ENCODE results near the gene SWI5.
A peak's percentile ranks its signal among the peaks of the same experiment; 100 is the strongest.
"Not testable (repeated sequence)": the region's sequence is repeated elsewhere in the genome, so short reads cannot be mapped to it uniquely, and the experiment has no call there.

The SWI5 gene

DNA sequence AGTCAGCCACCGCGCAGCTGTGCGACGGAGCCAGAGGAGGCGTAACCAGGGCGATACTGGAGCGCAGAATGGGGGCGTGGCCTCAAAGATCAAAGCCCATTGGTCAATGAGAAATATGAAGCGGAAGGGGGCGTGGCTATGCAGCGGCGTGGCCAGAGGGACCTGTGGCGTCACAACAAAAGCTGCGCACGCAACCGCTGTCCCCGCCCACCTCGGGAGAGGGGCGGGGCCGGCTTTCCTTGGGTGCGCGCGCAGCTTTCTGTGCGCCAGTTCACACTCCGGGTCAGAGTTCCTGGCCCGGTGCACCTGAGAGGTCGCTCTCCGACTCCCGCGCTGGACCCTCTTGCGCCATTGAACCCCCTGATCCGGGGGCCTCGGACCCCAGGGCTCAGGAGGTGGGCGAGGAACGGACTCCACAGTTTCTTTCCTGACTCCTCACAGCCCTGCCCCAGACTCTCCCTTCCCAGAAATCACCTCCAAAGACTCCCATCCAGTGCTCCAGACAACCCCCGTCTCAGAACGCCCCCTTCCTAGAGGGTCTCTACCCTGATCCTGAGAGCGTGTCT is at the start of gene SWI5:
Gene SWI5, plus strand, starts transcription at position 269 of the 566 bp plus-strand sequence.
- H3K9me3 ChIP-seq (ENCODE audit: control insufficient read depth in 5 of 5, low read length in 5 of 5) = no peaks in the 10 kb centered on the region
- H3K9ac ChIP-seq (ENCODE audit: low read length in 5 of 5) = peak within 1 kb of the TSS; percentile 66 to 92 (median 90)
- no peaks in the 10 kb centered on the region for H3K27me3 ChIP-seq (ENCODE audit: control insufficient read depth in 5 of 5, insufficient read depth in 4 of 5, low read length in 5 of 5)
- H3K4me1 ChIP-seq (ENCODE audit: control insufficient read depth in 5 of 5, insufficient read depth in 5 of 5, low read length in 5 of 5) = peaks cover 1 to 42% (median 31%) of the 10 kb centered on the region in 5 donors
- peak within 1 kb of the TSS; percentile 80 for H3K27ac ChIP-seq (ENCODE audit: low read depth, low read length)
- peak within 1 kb of the TSS; percentile 85 to 97 (median 88) for H3K4me3 ChIP-seq (ENCODE audit: low read depth in 1 of 5, low read length in 5 of 5)
- H3K36me3 ChIP-seq (ENCODE audit: control insufficient read depth in 5 of 5, insufficient read depth in 5 of 5, low read length in 5 of 5) = peaks cover 0 to 21% (median 19%) of the 10 kb centered on the region in 5 donors

DNA sequence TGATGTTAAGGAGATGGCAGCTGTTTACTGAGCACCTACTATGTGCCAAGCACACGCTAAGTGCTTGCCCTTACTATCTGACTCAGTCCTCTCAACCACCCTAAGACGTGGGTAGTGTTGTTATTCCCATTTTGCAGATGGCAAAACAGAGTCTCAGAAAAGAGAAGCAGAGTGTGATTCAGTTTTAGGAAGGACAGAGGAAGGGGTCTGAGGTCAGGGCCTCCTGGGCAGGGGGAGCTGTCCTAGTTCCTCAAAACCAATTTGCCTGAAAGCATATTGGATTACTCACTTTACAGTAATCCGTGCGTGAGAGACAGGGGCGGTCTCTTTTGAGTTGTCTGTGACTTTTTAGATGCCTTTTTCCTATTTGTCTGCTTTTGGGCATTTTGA is 49.7 kb upstream of the SWI5 start:
- Histone ChIP-seq H3K4me1 (ENCODE audit: control insufficient read depth in 5 of 5, insufficient read depth in 5 of 5, low read length in 5 of 5) (no peaks in the 10 kb centered on the region), H3K4me3 (ENCODE audit: low read depth in 1 of 5, low read length in 5 of 5) (no peak overlapping the region), H3K27me3 (ENCODE audit: control insufficient read depth in 5 of 5, insufficient read depth in 4 of 5, low read length in 5 of 5) (no peaks in the 10 kb centered on the region), H3K27ac (ENCODE audit: low read depth, low read length) (no peak overlapping the region), H3K9ac (ENCODE audit: low read length in 5 of 5) (no peak overlapping the region), H3K9me3 (ENCODE audit: control insufficient read depth in 5 of 5, low read length in 5 of 5) (no peaks in the 10 kb centered on the region), H3K36me3 (ENCODE audit: control insufficient read depth in 5 of 5, insufficient read depth in 5 of 5, low read length in 5 of 5) (peaks cover 0 to 18% (median 14%) of the 10 kb centered on the region in 5 donors)

DNA sequence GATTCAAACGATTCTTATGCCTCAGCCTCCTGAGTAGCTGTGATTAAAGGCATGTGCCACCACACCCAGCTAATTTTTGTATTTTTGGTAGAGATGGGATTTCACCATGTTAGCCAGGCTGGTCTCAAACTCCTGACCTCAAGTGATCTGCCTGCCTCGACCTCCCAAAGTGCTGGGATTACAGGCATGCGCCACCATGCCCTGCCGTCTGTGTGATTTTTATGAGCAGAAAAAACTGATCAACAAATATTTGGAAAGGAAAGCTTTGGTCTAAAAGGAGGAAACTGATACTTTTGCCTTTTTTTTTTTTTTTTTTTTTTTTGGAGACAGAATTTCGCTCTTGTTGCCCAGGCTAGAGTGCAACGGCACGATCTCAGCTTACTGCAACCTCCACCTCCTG is 45.2 kb upstream of the SWI5 start:
- not testable (repeated sequence) for H3K9ac ChIP-seq (ENCODE audit: low read length in 5 of 5); H3K27ac ChIP-seq (ENCODE audit: low read depth, low read length); H3K4me3 ChIP-seq (ENCODE audit: low read depth in 1 of 5, low read length in 5 of 5); H3K9me3 ChIP-seq (ENCODE audit: control insufficient read depth in 5 of 5, low read length in 5 of 5); H3K4me1 ChIP-seq (ENCODE audit: control insufficient read depth in 5 of 5, insufficient read depth in 5 of 5, low read length in 5 of 5); H3K36me3 ChIP-seq (ENCODE audit: control insufficient read depth in 5 of 5, insufficient read depth in 5 of 5, low read length in 5 of 5); H3K27me3 ChIP-seq (ENCODE audit: control insufficient read depth in 5 of 5, insufficient read depth in 4 of 5, low read length in 5 of 5)

DNA sequence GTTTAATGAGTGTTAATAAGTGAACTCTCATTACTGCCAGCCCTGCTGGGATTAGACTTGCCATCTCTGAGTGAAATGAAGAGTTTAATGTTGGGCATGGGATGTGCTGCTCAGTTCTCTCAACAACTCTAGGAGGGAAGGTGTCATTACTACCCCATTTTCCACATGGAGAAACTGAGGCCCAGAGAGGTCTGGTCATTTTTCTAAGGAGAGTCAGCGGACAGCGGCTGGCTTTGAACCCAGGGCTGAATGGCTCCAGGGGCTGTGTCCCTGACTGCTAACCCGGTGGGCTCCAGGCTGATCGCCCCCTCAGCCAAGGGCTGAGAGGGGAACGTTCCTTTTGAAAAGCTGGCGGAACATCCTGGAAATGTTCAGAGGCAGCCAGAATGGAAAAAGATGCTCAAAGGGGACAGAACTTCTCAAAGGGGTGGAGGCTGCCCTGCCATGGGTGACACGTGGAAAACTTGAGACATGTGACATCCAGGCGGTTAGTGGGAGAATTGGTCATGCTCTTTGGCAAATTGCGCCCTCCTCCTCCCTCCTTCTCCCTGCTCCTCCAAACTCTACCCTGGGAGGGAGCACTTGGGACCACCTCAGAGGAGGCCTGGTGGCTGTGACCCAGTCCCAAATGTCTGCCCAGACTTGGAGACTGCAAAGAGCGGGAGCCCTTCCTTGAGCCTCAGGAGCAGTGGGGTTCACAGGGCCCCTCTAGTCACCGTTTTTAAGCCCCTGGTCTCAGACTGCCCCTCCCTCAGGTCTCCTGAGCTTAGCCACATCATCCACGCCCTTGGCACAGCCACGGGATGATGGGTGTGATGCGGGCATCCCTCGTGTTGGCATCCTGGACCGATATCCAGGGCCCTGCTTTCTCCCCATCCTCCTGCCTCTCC is 44.2 kb upstream of the SWI5 start:
- peak overlapping the region; percentile 15 for H3K27ac ChIP-seq (ENCODE audit: low read depth, low read length)
- no peak overlapping the region for H3K4me3 ChIP-seq (ENCODE audit: low read depth in 1 of 5, low read length in 5 of 5)
- H3K9me3 ChIP-seq (ENCODE audit: control insufficient read depth in 5 of 5, low read length in 5 of 5) = no peaks in the 10 kb centered on the region
- peaks cover 0 to 2% (median 0%) of the 10 kb centered on the region in 5 donors for H3K36me3 ChIP-seq (ENCODE audit: control insufficient read depth in 5 of 5, insufficient read depth in 5 of 5, low read length in 5 of 5)
- no peak overlapping the region for H3K9ac ChIP-seq (ENCODE audit: low read length in 5 of 5)
- no peaks in the 10 kb centered on the region for H3K4me1 ChIP-seq (ENCODE audit: control insufficient read depth in 5 of 5, insufficient read depth in 5 of 5, low read length in 5 of 5)
- peaks cover 0 to 8% (median 4%) of the 10 kb centered on the region in 5 donors for H3K27me3 ChIP-seq (ENCODE audit: control insufficient read depth in 5 of 5, insufficient read depth in 4 of 5, low read length in 5 of 5)

DNA sequence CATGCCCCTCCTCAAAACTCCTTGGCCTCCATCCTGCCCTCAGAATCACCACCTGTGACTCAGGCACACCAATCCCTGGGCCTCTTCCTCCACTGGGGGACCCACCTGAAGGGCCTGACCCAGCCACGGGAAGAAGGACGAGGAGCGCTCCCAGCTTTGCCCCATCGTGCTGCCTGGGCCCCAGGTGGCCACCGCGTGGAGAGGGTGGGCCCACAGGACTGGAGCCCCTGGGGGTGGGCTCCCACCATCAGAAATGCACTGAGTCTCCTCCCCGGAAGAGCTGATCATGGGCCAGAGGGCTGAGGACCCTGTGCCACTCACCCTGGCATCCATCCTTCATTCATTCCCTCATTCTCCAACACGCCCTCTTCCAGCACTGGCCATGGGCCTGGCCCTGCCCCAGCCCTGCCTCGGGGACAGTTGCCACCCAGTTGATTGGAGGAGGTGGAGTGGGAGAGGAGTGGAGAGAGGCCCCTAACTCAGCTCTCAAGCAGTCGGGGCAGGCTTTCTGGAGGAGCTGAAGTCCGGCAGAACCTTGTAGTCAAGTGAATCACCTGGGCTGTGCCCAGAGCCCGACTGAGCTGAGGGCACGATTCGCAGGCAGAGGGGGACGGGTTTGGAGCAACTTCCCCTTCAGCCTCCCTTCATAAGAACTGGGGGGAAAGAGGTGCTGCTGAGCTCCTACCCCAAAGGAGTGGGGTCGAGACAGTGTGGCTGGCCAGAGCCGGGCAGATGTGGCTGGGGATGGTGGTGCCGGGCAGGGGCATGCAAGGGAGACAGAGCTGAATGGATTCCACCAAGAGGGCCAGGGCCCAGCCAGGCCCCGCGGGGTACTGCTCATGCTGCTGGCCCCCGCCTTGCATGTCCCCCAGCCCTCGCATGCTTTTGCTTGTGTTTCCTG is 43.3 kb upstream of the SWI5 start:
- Histone ChIP-seq H3K4me1 (ENCODE audit: control insufficient read depth in 5 of 5, insufficient read depth in 5 of 5, low read length in 5 of 5) (no peaks in the 10 kb centered on the region), H3K9me3 (ENCODE audit: control insufficient read depth in 5 of 5, low read length in 5 of 5) (no peaks in the 10 kb centered on the region), H3K9ac (ENCODE audit: low read length in 5 of 5) (no peak overlapping the region), H3K36me3 (ENCODE audit: control insufficient read depth in 5 of 5, insufficient read depth in 5 of 5, low read length in 5 of 5) (peaks cover 0 to 2% (median 0%) of the 10 kb centered on the region in 5 donors), H3K27ac (ENCODE audit: low read depth, low read length) (peak overlapping the region; percentile 15), H3K27me3 (ENCODE audit: control insufficient read depth in 5 of 5, insufficient read depth in 4 of 5, low read length in 5 of 5) (peaks cover 0 to 8% (median 4%) of the 10 kb centered on the region in 5 donors), H3K4me3 (ENCODE audit: low read depth in 1 of 5, low read length in 5 of 5) (no peak overlapping the region)

DNA sequence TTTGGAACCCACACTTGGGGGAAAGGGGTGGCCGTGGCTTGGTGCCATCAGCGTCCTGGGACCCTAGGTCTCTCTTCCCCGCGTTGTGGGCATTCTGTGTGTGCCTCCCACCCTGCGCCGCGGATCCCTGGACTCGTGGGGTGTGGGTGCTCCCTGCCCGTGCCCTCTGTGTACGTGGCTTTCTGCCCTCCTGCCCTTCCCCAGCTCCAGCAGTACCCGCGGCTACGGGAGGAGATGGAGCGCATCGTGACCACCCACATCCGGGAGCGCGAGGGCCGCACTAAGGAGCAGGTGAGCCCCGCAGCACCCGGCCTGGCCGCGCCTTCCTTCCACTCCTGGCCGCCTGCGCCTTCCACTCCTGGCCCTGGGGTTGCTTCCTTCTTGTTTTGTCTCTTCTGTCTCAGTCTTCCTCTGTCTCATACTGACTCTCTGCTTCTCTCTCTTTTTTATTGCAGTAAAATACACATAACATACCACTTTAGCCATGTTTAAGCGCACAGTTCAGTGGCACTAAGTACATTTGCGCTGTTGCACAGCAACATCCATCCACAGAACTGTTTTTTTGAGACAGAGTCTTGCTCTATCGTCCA is 42.2 kb upstream of the SWI5 start:
- peaks cover 0 to 8% (median 4%) of the 10 kb centered on the region in 5 donors for H3K27me3 ChIP-seq (ENCODE audit: control insufficient read depth in 5 of 5, insufficient read depth in 4 of 5, low read length in 5 of 5)
- H3K9ac ChIP-seq (ENCODE audit: low read length in 5 of 5) = no peak overlapping the region
- H3K36me3 ChIP-seq (ENCODE audit: control insufficient read depth in 5 of 5, insufficient read depth in 5 of 5, low read length in 5 of 5) = peaks cover 0 to 2% (median 0%) of the 10 kb centered on the region in 5 donors
- H3K4me3 ChIP-seq (ENCODE audit: low read depth in 1 of 5, low read length in 5 of 5) = no peak overlapping the region
- H3K9me3 ChIP-seq (ENCODE audit: control insufficient read depth in 5 of 5, low read length in 5 of 5) = no peaks in the 10 kb centered on the region
- H3K27ac ChIP-seq (ENCODE audit: low read depth, low read length) = no peak overlapping the region
- H3K4me1 ChIP-seq (ENCODE audit: control insufficient read depth in 5 of 5, insufficient read depth in 5 of 5, low read length in 5 of 5) = no peaks in the 10 kb centered on the region

DNA sequence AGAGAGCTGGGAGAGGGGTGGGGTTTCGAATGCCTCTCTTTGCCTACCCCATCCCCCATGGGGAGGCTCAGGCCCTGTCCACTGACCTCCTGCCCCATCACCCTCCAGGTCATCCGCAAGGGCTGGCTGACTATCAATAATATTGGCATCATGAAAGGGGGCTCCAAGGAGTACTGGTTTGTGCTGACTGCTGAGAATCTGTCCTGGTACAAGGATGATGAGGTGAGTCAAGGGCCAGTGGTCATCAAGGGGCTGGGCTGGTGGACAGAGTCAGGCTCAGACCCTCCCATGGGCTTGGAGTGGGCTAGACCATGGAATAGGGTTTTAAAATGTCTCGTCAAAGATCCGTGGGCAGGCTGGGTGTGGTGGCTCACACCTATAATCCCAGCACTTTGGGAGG is 34.0 kb upstream of the SWI5 start:
- Histone ChIP-seq H3K27ac (ENCODE audit: low read depth, low read length) (peak overlapping the region; percentile 37), H3K36me3 (ENCODE audit: control insufficient read depth in 5 of 5, insufficient read depth in 5 of 5, low read length in 5 of 5) (peaks cover 0 to 19% (median 4%) of the 10 kb centered on the region in 5 donors), H3K4me3 (ENCODE audit: low read depth in 1 of 5, low read length in 5 of 5) (no peak overlapping the region)

DNA sequence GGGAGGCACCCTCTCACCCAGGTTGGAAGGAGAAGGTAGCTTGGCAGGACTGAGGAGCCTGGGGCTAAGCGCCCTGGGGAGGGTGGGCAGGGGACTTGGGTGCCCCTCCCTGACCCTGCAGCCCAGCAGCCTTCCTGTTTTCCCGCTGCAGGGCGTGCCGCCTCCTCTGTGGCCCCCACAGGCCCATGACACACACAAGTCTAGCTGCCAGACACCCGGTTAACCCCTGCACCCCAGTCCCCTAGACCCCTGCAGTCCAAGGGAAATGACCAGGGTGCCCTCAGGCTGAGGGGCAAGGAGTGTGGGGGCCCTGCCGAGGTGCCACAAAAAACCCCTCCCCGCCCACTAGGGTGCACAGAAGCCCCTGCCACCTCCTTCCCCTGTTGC is 33.3 kb upstream of the SWI5 start:
- Histone ChIP-seq H3K27ac (ENCODE audit: low read depth, low read length) (peak overlapping the region; percentile 37), H3K4me3 (ENCODE audit: low read depth in 1 of 5, low read length in 5 of 5) (peak overlapping the region in 2 of 5 donors; percentile 22 to 59), H3K9me3 (ENCODE audit: control insufficient read depth in 5 of 5, low read length in 5 of 5) (no peaks in the 10 kb centered on the region), H3K36me3 (ENCODE audit: control insufficient read depth in 5 of 5, insufficient read depth in 5 of 5, low read length in 5 of 5) (peaks cover 0 to 19% (median 5%) of the 10 kb centered on the region in 5 donors), H3K27me3 (ENCODE audit: control insufficient read depth in 5 of 5, insufficient read depth in 4 of 5, low read length in 5 of 5) (peaks cover 10 to 14% (median 11%) of the 10 kb centered on the region in 5 donors), H3K9ac (ENCODE audit: low read length in 5 of 5) (no peak overlapping the region), H3K4me1 (ENCODE audit: control insufficient read depth in 5 of 5, insufficient read depth in 5 of 5, low read length in 5 of 5) (peaks cover 3 to 23% (median 22%) of the 10 kb centered on the region in 5 donors)

More for the DNA sequence above, 34.0 kb upstream of the SWI5 start:
- H3K4me1 ChIP-seq (ENCODE audit: control insufficient read depth in 5 of 5, insufficient read depth in 5 of 5, low read length in 5 of 5) = peaks cover 3 to 23% (median 22%) of the 10 kb centered on the region in 5 donors
- H3K9me3 ChIP-seq (ENCODE audit: control insufficient read depth in 5 of 5, low read length in 5 of 5) = no peaks in the 10 kb centered on the region
- no peak overlapping the region for H3K9ac ChIP-seq (ENCODE audit: low read length in 5 of 5)
- peaks cover 10 to 14% (median 11%) of the 10 kb centered on the region in 5 donors for H3K27me3 ChIP-seq (ENCODE audit: control insufficient read depth in 5 of 5, insufficient read depth in 4 of 5, low read length in 5 of 5)

DNA sequence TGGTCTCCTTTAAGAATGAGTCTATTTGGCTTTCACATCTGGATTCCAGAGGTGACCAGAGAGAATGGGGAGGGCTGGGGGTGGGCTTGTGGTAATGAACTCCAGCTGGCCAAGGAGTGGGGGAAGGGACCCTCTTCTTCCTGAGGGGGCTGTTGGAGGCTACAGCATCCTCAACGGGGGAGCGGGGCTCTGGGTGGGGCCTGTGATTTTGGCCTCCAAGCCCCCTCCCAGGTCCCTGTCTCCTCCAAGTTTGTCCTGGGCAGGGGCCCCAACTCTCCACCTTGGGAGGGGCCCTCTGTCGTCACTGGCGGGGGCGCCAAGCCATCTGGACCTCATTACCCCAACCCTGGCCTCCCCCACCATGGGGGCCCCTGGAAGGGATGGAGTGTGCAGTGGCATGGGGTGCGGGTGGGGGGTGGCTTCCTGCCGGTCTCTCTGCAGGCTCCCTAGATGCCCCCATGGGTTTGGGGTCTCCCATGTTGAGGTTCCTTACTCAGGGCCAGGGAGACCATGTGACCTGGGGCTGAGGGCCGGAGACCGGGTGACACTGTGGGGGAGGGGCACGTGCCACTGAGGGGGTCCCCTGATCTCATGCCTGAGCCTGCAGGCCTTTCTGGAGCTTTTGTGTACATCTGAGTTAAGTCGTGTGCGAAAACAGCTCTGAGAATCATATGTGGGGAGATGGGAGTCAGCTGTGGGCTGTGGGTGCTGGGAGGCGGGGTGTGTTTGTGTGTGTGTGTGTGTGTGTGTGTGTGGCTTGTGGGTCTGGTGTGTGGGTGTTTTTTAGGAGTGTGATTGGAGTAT is 32.7 kb upstream of the SWI5 start:
- peaks cover 0 to 21% (median 5%) of the 10 kb centered on the region in 5 donors for H3K36me3 ChIP-seq (ENCODE audit: control insufficient read depth in 5 of 5, insufficient read depth in 5 of 5, low read length in 5 of 5)
- H3K27ac ChIP-seq (ENCODE audit: low read depth, low read length) = peak overlapping the region; percentile 37
- H3K9me3 ChIP-seq (ENCODE audit: control insufficient read depth in 5 of 5, low read length in 5 of 5) = no peaks in the 10 kb centered on the region
- peak overlapping the region in 1 of 5 donors; percentile 28 for H3K9ac ChIP-seq (ENCODE audit: low read length in 5 of 5)
- H3K4me3 ChIP-seq (ENCODE audit: low read depth in 1 of 5, low read length in 5 of 5) = peak overlapping the region in 4 of 5 donors; percentile 56 to 62 (median 60)
- peaks cover 3 to 23% (median 22%) of the 10 kb centered on the region in 5 donors for H3K4me1 ChIP-seq (ENCODE audit: control insufficient read depth in 5 of 5, insufficient read depth in 5 of 5, low read length in 5 of 5)
- peaks cover 10 to 14% (median 11%) of the 10 kb centered on the region in 5 donors for H3K27me3 ChIP-seq (ENCODE audit: control insufficient read depth in 5 of 5, insufficient read depth in 4 of 5, low read length in 5 of 5)

Data from subcutaneous abdominal adipose tissue (tissue), 5 donors.